GM19468 (cell line): ENCODE results near the gene WDR88.
"Not testable (repeated sequence)": the region's sequence is repeated elsewhere in the genome, so short reads cannot be mapped to it uniquely, and the experiment has no call there.

Experiments
- ATAC-seq: cut with Tn5 transposase; IDR thresholded peaks from one replicate; pipeline ENCODE4 v1.9.1; 2021; ENCODE audit warnings: mild to moderate bottlenecking, moderate library complexity, moderate number of reproducible peaks; ENCODE audit not compliant: unreplicated experiment; ENCODE audit errors: extremely low read depth

Gene WDR88

GRCh38 chr19:33166037-33166436, 34.1 kb downstream of the WDR88 start:
- ATAC-seq = not testable (repeated sequence)

GRCh38 chr19:33167438-33167837, 35.5 kb downstream of the WDR88 start:
- no peak for ATAC-seq

GRCh38 chr19:33168528-33168927, 36.6 kb downstream of the WDR88 start:
- no peak for ATAC-seq

- no peak for ATAC-seq
Observed at GRCh38 chr19:33171222-33171795, 39.4 kb downstream of the WDR88 start.

- no peak for ATAC-seq
Observed at GRCh38 chr19:33171916-33172359, 40.0 kb downstream of the WDR88 start.

GRCh38 chr19:33174186-33174585, 42.3 kb downstream of the WDR88 start:
- no peak for ATAC-seq

- no peak for ATAC-seq
Observed at GRCh38 chr19:33175156-33175782, 43.4 kb downstream of the WDR88 start.

- ATAC-seq = no peak
Observed at GRCh38 chr19:33175886-33176669, 44.2 kb downstream of the WDR88 start.

- ATAC-seq = peak; percentile 77
Observed at GRCh38 chr19:33176670-33177416, 44.9 kb downstream of the WDR88 start.

- peak; percentile 6 for ATAC-seq
Observed at GRCh38 chr19:33177417-33177979, 45.6 kb downstream of the WDR88 start.

- ATAC-seq = no peak
Observed at GRCh38 chr19:33186431-33187182, 54.7 kb downstream of the WDR88 start.

GRCh38 chr19:33187183-33187540, 55.2 kb downstream of the WDR88 start:
- ATAC-seq = no peak

GRCh38 chr19:33189453-33189852, 57.5 kb downstream of the WDR88 start:
- ATAC-seq = no peak

- not testable (repeated sequence) for ATAC-seq
Observed at GRCh38 chr19:33191092-33191491, 59.2 kb downstream of the WDR88 start.

GRCh38 chr19:33191501-33191900, 59.6 kb downstream of the WDR88 start:
- ATAC-seq = no peak

- ATAC-seq = no peak
Observed at GRCh38 chr19:33192010-33192409, 60.1 kb downstream of the WDR88 start.

GRCh38 chr19:33193269-33193864, 61.5 kb downstream of the WDR88 start:
- no peak for ATAC-seq

GRCh38 chr19:33193865-33194362, 62.0 kb downstream of the WDR88 start, which contains the start of gene LRP3:
Gene LRP3, plus strand, starts transcription at chr19:33194330. Its CDS starts 456 bp downstream, at chr19:33194786.
- ATAC-seq = no peak

GRCh38 chr19:33194532-33194885, 62.6 kb downstream of the WDR88 start:
- no peak for ATAC-seq
